Astrocyte of the hippocampus (primary cell): Measurements from ENCODE around the gene NHEJ1.

Source experiments
- DNase-seq: peaks from one replicate; pipeline ENCODE4 v3.0.0; 2011; ENCODE audit warnings: low read depth, low spot score

Gene NHEJ1

DNA sequence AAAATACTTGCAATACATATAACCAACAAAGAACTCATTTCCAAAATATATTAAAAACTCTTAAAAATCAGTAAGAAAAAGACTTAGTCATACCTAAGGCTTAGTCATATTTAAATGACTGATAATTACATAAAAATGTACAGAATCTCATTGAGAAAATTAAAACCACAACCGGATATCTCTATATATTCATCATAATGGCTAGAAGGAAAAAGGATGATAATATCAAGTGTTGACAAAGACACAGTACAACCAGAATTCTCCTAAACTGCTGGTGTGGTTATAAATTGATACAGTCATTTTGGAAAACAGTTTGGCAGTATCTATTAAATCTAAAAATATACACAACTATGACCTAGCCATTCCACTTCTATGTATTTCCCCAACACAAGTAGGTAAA is 72.8 kb downstream of the NHEJ1 start:
- no peak for DNase-seq

DNA sequence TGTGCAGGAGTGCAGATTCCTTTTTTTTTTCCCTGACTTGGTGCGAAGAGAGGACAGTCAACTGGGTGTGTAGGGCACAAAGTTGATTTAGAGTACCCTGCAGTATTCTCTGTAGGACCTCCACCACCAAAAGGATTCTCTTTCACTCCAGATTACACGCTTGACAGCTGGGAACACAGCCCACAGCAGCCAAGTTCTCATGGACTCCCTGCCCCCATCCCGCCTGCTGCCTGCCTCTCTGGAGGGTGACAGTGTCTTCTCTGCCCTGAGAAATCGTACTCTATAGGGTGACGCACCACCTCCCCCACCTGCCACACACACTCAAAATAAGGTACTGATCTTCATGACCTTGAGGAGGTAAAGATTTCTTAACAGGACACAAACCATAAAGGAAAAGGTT is 73.3 kb downstream of the NHEJ1 start:
- no peak for DNase-seq

DNA sequence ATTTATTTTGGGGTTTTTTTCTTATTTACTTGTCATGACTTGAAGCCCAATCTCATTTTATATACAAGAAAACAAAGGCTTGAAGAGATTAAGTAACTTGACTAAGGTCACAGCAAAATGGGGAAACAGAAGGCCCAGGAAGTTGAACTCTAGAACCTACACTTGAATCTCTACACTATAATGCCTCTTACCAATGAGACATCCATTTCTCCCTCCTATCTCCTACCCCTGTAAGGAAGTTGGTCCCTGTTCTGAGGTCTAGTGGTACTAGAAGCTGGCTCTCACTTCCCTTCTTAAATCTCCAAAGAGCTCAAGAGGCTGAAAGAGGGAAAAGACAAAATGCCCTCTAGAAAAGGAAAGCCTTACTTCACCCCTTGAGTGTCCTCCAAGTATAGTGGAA is 74.4 kb downstream of the NHEJ1 start:
- DNase-seq = no peak

DNA sequence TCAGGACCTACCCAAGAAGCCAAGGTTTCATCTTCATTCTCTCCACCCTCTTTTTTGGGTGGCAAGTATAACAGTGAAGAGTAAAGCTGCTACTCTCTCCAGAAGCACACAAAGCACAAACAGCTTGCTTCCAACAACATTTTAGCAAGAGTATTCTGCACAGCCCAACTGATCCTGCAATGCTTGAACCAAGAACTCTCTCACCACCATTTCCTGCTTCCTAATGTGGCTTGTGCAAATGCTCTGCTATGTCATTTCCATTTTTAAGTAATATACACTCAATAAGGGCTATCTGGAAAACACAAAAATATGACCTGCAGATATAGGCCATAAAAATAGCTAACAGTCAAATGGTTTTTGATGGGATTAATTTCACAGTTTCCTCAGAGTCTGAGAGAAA is 75.8 kb downstream of the NHEJ1 start:
- no peak for DNase-seq

DNA sequence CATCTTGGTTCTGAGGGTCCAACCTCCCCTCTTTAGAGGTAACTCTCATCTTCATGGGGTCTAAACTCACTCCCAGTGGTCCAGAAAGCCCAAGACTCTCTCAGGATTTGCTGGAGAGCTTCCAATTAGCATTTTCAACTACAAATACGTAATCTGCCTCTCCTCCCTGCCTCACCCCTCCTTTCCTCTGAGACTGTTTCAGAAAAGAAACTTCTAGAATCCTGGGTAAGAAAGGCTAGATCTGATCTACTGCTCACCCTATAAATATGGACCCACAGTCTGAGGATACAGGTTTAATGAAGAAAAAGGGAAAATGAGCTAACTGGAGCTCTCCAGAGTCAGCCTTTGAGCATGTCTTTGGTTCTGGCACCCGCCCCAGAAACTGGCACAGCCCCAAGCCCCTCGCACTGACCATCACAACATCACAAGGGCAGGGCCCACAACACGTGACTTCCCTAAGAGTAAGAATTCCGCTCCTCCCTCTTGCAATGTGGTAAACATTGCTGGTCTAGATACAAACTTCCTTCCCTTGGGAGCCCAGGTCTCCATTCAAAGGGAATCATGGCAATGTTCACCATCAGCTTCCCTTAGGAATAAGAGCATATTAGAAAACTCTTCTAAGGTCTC is 78.2 kb downstream of the NHEJ1 start:
- no peak for DNase-seq

DNA sequence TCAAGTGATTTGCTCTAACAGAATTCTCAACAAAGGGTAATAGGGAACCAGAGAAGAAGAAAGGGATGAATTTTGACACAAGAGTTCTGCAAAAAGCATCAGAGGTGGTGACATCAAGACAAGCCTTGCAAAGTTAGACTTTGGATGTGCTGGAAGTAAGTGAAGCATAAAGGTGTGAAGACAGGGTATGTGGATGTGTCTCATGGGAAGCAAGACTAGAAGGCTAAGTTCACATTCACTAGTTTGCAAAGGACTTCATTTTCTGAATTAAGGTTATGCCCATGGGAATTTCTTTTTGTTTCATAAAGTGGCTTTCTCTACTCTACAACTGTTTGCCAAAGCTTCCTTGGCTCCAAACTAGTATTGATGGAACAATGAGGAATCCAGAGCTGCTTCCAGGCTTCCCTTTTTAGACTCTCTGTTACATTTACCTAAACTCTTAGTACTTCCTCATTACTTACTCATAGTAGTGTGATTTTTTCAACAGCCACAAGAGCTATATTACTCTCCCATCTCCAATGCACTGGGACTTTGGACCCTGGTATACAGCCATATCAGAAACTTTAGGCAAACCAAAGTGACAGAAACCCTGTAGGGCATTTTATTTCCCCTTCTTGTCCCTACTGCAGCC is 78.8 kb downstream of the NHEJ1 start:
- no peak for DNase-seq

DNA sequence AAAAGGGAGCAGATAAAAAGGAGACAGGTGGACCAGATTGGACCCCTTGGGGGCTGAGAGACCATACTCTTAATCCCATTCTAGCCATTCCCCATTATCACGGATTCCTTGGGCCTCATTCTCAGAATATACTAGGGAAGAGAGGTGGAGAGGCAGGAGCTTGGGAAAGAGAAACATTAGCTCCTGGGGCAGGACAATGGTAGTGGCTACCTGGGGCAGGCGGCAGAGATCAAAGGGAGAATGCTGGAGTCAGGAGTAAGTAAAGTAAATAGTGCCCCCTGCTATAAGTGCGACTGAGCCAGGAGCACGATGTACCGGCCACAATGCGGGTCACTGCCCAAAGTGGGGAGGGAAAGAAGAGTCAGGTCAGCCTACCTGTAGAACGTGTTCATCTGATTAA is 79.5 kb downstream of the NHEJ1 start:
- no peak for DNase-seq

DNA sequence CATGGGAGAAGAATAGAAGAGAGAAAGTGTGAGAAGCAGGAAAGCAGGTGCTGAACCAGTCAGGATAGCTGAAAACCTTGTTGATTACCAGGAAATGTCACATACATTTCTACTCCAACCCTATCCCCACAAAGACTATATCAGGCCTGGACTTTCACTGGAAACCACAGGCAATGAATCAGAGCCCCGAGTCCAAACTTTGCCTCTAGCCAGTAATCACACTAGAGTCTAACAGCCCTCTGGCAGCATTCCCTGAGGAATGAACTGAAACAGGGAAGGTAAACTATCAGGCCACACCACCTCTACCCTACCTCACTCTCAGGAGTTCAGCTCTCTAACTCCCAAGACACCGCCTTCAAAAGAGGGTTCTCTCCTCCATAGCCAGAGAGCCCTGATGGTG is 81.2 kb downstream of the NHEJ1 start:
- DNase-seq = peak; percentile 79

DNA sequence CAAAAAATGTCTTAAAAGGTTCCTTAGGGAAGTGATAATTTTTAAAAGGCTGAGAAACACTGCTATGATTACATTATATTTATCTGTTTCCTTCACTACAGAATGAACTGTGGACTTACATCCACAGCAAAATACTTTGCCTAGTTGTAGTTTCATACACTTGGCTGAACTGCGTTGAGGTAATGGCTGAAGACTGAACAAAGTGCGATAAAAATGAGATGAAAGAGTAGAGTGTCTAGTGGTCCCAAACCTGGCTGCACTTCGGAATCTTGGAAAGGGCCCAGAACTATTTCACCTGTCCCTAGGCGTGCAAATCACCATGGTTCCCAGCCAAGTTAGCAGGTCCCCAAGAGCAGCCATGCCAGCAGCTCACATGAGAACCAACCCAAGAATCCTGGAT is 81.7 kb downstream of the NHEJ1 start:
- no peak for DNase-seq

DNA sequence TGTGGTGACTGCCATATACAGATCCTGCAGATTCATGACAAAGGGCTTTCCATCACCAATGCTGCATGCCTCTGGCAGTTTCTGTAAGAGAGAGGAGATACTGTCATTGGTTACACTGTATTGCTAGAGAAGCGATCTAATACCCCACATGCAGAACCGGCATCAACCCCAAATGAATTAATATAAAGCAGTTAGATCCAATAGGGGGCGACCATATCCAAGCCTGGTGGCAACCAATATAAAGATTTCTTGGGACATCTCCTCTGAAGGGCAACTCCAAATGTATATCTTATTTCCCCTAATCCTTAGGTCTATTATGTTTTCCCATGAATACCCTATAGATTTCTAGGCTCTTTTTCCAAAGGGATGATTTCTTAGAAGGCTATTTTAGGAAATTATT is 82.5 kb downstream of the NHEJ1 start:
- no peak for DNase-seq

DNA sequence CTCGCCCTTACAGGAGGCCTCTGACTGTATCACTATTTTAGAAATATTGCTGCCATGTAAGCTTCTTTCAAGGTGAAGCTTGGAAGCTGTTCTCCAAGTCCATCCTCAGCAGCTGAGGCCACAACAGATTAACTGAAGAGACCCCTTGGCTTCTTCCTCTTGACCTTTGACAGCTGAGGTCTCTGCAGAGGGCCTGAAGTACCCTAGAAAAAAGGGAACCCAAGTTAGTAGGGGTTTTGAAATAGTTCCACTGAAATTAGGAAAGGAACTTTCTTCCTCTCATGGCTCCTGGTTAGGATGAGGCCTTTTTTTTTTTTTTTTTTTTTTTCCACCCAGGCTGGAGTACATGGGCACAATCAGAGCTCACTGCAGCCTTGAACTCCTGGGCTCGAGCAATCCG is 84.4 kb downstream of the NHEJ1 start:
- no peak for DNase-seq

DNA sequence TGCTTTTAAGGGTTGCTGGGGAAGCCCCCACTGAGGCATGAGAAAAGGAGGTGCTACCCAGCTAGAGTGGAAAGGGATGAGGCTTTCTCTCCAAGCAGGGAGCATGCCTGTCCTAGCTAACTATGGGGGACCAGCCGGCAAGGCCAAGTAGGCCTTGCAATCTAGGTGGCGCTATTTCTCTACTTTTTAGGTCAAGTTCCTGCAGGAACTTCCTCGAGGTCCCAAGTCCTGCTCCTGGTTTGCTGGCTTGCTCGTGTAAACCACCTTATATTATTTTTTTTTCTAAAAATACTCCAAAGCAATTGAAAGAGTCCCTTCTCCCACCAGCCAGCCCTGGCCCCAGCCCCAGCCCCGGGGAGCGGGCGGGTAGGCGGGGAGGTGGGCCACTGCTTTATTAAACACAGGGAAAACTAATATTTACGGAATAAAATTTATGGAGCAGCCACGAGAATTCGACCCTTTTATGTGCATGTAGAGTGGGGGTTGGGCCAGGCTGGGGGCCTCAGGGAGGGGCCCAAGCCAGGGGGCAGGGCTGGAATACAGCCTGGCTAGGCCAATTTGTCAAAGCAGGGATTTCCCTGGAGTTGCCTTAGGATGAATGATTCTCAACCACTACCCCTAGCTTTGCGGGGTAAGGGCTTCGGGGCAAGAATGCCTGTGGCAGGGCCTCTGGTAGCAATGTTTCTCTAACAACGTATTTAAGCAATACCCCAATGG is 87.0 kb downstream of the NHEJ1 start:
- peak; percentile 80 for DNase-seq

DNA sequence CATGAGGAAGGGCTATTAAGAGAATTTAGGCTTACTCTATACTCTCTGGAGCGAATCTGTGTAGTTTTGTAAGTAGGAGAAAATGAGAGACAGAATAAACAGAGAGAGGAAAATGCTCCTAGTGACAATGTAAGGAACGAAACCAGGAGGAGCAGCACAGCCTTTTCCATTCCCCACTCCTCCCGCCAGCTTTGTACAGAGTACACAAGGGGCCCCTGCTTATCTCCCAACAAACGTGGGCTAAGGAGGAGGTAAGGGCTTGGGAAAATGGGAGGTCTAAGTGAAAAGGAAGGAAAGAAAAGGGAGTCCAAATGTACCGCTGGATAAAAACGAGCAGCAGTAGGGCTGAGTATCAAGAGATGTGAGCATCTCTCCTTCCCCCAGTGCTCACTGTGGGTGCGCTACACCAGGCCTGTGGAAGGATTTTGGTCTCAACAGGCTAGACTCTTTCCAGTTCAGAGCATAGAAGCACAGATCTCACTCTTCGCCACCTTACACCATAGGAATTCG is 87.8 kb downstream of the NHEJ1 start:
- DNase-seq = no peak

DNA sequence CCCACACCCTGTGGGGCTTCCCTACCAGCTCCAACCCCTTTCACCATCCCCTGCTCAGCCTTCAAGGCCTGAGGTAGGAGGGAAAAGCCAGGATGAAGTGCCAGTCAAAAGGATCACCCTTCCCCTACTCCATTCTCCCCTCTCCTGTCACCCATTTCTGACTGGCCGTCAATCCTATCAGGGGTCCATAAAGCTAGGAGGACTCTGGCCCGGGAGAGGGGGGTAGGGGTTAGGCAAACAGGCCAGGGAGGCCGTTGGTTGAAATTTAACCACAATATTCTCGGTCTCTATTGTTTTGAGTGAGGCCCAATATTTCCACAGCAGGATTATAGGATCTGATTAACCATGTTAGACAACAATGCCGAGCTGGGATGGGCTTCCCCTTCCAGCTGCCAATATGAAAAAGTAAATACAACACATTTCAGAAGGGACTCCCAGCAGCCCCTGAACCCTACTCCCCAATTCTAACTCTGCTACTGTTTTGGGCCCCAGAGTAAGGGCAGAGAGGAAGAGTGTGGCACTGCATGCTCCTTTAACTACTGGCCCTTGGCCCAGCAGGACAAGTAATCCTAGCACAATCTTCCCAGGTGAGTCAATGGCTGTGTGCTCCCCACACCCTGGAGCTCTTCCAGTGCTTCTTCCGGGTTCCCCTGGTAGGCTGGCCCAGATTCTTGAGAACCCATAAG is 89.3 kb downstream of the NHEJ1 start:
- no peak for DNase-seq

DNA sequence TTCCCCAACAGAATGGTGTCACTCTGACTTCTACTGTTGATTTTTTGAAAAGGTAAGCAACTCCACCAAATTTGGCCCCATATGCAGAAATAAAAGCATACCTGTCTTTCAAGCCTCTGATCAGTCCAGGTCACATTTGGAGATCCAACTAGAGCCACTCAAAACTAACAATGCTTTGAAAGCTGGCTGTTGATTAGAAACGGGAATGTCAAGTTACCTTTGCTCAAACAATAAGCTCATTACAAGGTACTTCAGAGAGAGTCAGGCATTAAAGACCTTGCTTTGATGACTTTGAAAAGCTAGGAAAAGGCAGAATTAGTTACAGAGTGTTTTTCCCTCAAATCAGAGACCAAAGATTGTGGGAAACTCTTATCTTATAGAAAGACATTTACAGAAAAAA is 95.1 kb downstream of the NHEJ1 start:
- no peak for DNase-seq

DNA sequence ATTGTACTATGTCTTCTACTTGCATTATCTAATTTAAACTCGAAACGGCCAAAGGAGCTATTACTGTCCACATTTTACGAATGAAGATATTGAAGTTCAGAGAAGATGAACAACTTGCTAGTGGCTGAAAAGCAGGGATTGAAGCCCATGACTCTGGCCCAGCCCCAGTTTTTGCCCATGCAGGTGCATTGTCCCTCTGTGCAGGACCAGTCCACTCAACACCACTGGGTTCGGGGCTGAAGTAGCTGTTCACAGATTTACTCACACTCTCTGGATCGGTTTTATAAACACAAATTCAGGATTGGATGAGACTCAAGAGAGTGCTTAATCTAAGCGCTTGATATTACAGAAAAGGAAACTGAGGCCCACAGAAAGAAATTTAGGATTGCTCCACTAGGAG is 98.5 kb downstream of the NHEJ1 start:
- no peak for DNase-seq

DNA sequence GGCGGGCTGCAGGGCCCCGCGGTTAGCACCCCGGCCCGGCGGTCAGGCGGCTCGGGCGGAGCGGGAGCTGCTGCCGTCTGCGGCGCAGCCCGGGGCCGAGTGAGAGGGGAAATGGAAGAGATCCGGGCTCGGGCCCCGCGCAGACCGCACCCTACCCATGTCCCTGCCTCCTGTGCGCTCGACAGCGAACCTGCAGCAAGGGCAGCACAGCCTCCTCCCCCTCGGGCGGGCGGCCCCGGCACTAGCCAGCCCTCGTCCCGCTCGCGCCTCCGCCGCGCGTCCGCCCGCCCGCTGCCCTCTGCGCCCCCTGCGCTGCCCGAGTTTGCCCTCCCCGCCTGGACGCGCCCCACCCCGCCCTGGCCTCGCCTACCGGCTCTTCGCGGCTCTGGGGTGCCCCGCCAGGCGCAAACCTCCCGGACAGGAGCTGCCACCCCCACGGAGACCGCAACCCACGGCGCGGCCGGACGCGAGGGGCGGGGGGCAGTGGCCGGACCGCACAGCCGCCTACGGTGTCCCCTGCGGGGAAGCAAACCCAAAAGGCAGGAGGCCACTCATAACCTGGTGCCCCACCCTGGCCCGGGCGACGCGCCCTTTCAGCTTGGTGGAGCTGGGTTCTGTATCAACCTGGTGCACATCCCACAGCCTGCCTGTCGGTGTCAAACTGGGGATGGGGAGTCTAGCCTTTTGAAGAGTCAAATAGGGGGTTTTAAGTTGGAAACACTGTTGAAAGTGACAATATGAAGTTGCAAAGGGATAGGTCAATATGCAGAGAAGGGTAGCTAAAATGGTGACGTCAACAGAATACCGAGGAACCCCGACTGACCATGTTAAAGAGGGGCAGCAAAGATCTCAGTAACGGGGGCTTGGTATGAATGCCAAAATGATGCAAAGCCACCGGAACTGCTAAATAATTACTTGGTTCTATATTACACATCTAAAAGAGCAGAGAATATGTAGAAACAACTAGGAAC is 99.5 kb downstream of the NHEJ1 start, which contains the start of gene IHH:
TSS of gene IHH (minus strand) at position 101 of the 971 bp plus-strand sequence. CDS start 454 bp downstream, outside the sequence.
- DNase-seq = peak; percentile 38

DNA sequence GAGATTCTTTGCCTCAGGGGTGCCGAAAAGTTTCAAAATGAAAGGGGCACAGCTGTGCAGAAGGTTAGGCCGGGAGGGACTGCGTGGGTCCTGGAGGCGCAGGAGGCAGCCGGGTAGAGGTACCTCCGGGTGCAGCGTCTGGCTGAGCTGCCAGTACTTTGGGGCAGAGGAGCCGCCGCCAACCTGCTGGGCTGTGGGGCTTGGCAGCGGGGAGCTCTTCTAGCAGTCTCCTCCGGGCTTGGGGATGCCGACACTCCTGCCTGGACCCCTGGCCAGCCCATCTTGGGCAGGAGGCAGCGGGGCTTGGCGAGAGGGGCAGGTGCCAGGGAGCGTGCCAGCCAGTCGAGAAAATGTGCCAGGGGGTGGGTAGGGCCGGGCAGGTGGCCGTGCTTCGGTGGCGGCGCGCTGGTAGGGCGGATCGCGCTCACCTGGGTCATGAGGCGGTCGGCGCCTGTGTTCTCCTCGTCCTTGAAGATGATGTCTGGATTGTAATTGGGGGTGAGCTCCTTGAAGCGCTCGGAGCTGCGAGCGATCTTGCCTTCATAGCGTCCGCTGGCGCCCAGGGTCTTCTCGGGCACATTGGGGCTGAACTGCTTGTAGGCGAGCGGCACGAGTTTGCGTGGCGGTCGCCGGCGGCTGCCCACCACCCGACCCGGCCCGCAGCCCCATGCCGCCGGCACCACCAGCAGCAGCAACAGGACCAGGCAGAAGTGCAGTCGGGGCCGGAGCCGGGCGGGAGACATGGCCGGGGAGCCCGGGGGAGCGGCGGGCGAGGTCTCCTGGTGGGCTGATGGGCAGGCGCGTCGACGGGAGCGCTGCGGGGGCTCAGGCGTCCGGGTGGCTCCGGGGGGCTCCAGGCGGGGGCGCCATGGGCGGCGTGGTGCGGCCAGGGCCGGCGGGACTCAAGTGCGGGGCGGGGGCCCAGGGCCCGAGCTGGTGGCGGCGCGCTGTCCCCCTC is 100.6 kb downstream of the NHEJ1 start:
- peak; percentile 35 for DNase-seq

DNA sequence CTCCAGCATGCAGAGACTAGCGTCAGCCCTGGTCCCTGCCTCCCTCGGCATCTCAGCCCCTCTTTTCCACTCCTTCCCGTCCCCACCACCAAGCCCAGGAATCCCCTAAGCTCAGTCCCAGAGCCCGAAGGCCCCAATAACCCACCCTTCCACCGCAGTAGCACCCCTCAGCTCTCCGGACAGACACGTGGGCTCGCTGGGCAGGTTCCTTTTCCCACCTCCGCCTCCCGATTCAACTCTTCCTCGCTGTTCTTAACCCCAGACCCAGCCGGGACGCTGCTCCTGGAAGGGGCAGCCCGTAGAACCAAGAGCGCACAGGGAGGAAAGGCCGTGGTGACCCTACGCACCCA is 101.3 kb downstream of the NHEJ1 start:
- peak; percentile 41 for DNase-seq
